Ishikawa (cell line): ENCODE measurements around the gene UVSSA.
A peak's percentile ranks its signal among the peaks of the same experiment; 100 is the strongest.

ENCODE experiments used
- CEBPB ChIP-seq: IDR thresholded peaks from 2 replicates; pipeline ENCODE4 v1.6.1; 2012
- CREB1 ChIP-seq: IDR thresholded peaks from 2 replicates; pipeline ENCODE4 v1.6.1; 2012; ENCODE audit warnings: low read depth
- EGR1 ChIP-seq: IDR thresholded peaks from 2 replicates; pipeline ENCODE4 v1.6.1; 2012
- EP300 ChIP-seq: IDR thresholded peaks from 2 replicates; pipeline ENCODE4 v1.6.1; 2012; ENCODE audit warnings: borderline replicate concordance
- FOXM1 ChIP-seq: IDR thresholded peaks from 2 replicates; pipeline ENCODE4 v1.6.1; 2012; ENCODE audit warnings: low read depth, borderline replicate concordance
- NFIC ChIP-seq: IDR thresholded peaks from 2 replicates; pipeline ENCODE4 v1.6.1; 2012
- RAD21 ChIP-seq: IDR thresholded peaks from 2 replicates; pipeline ENCODE4 v1.6.1; 2012; ENCODE audit warnings: low read depth
- TAF1 ChIP-seq: IDR thresholded peaks from 2 replicates; pipeline ENCODE4 v1.6.1; 2012; ENCODE audit warnings: low read depth, mild to moderate bottlenecking
- TCF12 ChIP-seq: IDR thresholded peaks from 2 replicates; pipeline ENCODE4 v1.6.1; 2012; ENCODE audit warnings: low read depth
- TEAD4 ChIP-seq: IDR thresholded peaks from 2 replicates; pipeline ENCODE4 v1.6.1; 2012
- YY1 ChIP-seq: IDR thresholded peaks from 2 replicates; pipeline ENCODE4 v1.6.1; 2012; ENCODE audit warnings: low read depth
- ZBTB7A ChIP-seq: IDR thresholded peaks from 2 replicates; pipeline ENCODE4 v1.6.1; 2012; ENCODE audit warnings: low read depth
- TF ChIP-seq, protein P1 (sequence below): IDR thresholded peaks from 2 replicates; pipeline ENCODE4 v1.6.1; 2012
- TF ChIP-seq, protein P2 (sequence below): IDR thresholded peaks from 2 replicates; pipeline ENCODE4 v1.6.1; 2012
- TF ChIP-seq, protein P3 (sequence below): IDR thresholded peaks from 2 replicates; pipeline ENCODE4 v1.6.1; 2012; ENCODE audit warnings: low read depth, mild to moderate bottlenecking

Gene UVSSA

DNA sequence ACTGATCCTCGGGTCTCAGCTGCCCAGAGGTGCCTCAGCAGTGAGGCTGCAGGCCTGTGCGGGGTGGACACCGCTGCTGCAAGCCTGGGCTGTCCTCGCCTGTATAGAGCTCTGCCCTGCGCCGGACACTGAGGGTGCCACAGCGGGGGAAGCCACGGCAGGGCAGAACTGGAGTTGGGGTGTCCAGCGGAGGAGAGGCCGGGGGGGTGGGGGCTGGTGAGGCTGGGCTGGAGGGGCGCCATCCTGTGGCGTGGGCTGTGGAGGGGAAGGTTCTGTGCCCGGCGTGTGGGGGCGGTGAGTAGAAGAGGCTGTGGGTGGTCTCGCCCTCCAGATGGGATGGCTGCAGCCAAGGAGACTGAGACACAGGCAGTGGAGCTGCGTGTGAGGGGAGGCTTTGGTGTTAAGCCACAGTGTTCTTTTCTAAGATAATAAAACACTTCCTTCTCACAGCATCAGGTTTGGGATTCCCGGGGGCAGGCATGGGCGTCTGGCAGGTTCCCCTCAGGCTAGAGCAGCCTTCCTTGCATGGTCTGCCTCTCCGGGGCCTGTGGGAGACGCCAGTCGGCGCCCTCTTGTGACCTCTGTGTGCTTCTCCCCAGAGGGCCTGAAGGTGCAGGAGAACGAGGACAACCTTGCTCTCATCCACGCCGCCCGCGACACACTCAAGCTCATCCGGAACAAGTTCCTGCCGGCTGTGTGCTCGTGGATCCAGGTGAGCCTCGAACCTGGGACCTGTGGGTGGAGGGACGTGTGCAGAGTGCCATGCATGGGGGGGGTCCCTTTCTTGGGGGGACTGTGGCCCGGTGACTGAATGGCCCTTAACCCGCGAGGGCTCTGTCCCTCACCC lies 7.4 kb downstream of the UVSSA start:
- TF ChIP-seq YY1 (no peak), CREB1 (no peak), TEAD4 (no peak), TCF12 (no peak), EP300 (no peak), NFIC (no peak), ZBTB7A (no peak), RAD21 (no peak), CEBPB (no peak), EGR1 (no peak), TAF1 (no peak)
- TF ChIP-seq, protein P1, sequence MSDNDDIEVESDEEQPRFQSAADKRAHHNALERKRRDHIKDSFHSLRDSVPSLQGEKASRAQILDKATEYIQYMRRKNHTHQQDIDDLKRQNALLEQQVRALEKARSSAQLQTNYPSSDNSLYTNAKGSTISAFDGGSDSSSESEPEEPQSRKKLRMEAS = no peak
- TF ChIP-seq, protein P2, sequence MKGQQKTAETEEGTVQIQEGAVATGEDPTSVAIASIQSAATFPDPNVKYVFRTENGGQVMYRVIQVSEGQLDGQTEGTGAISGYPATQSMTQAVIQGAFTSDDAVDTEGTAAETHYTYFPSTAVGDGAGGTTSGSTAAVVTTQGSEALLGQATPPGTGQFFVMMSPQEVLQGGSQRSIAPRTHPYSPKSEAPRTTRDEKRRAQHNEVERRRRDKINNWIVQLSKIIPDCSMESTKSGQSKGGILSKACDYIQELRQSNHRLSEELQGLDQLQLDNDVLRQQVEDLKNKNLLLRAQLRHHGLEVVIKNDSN = no peak

DNA sequence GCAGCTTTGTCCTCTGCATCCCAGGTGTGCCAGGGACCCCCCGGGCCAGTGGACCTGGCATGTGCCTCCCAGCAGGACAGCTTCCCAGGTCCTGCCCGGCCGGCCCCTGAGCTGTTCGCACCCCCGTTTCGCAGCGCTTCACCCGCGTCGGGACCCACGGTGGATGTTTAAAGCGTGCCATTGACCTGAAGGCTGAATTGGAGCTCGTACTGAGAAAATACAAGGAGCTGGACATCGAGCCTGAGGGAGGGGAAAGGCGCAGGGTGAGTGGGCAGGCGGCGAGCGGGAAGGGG lies 7.9 kb downstream of the UVSSA start:
- TF ChIP-seq EGR1 (no peak), TCF12 (no peak), YY1 (no peak), TEAD4 (no peak), RAD21 (no peak), EP300 (no peak), CEBPB (no peak), NFIC (no peak), FOXM1 (no peak), CREB1 (no peak), ZBTB7A (no peak), TAF1 (no peak)
- TF ChIP-seq, protein P2 = no peak
- TF ChIP-seq, protein P1 = no peak
- TF ChIP-seq, protein P3, sequence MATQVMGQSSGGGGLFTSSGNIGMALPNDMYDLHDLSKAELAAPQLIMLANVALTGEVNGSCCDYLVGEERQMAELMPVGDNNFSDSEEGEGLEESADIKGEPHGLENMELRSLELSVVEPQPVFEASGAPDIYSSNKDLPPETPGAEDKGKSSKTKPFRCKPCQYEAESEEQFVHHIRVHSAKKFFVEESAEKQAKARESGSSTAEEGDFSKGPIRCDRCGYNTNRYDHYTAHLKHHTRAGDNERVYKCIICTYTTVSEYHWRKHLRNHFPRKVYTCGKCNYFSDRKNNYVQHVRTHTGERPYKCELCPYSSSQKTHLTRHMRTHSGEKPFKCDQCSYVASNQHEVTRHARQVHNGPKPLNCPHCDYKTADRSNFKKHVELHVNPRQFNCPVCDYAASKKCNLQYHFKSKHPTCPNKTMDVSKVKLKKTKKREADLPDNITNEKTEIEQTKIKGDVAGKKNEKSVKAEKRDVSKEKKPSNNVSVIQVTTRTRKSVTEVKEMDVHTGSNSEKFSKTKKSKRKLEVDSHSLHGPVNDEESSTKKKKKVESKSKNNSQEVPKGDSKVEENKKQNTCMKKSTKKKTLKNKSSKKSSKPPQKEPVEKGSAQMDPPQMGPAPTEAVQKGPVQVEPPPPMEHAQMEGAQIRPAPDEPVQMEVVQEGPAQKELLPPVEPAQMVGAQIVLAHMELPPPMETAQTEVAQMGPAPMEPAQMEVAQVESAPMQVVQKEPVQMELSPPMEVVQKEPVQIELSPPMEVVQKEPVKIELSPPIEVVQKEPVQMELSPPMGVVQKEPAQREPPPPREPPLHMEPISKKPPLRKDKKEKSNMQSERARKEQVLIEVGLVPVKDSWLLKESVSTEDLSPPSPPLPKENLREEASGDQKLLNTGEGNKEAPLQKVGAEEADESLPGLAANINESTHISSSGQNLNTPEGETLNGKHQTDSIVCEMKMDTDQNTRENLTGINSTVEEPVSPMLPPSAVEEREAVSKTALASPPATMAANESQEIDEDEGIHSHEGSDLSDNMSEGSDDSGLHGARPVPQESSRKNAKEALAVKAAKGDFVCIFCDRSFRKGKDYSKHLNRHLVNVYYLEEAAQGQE = no peak

DNA sequence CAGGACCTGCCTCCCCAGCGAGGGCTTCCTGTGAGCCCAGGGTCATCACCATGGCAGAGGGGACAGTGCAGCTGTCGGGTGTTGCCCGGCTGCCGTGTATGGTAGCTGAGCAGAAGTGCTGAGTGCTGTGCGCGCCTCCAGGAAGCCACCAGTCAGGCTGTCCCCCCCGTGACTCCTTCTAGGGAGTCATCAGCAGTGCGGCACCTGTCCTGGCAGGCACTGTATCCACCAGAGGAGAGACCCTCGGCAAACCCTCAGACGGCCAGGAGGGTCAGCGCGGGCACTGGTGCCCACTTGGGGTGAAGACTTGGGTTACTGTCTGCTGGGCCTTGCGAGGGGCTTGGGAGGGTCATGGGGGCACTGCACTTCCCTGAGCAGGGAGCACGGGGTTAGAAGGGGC lies 8.4 kb downstream of the UVSSA start:
- TF ChIP-seq, protein P1 = no peak
- no peak for TF ChIP-seq ZBTB7A
- no peak for TF ChIP-seq CREB1
- no peak for TF ChIP-seq TCF12
- no peak for TF ChIP-seq EP300
- no peak for TF ChIP-seq CEBPB
- TF ChIP-seq EGR1 = no peak
- no peak for TF ChIP-seq RAD21
- no peak for TF ChIP-seq NFIC
- TF ChIP-seq, protein P3 = no peak
- TF ChIP-seq, protein P2 = no peak
- no peak for TF ChIP-seq YY1
- TF ChIP-seq TEAD4 = no peak
- no peak for TF ChIP-seq TAF1
- no peak for TF ChIP-seq FOXM1

DNA sequence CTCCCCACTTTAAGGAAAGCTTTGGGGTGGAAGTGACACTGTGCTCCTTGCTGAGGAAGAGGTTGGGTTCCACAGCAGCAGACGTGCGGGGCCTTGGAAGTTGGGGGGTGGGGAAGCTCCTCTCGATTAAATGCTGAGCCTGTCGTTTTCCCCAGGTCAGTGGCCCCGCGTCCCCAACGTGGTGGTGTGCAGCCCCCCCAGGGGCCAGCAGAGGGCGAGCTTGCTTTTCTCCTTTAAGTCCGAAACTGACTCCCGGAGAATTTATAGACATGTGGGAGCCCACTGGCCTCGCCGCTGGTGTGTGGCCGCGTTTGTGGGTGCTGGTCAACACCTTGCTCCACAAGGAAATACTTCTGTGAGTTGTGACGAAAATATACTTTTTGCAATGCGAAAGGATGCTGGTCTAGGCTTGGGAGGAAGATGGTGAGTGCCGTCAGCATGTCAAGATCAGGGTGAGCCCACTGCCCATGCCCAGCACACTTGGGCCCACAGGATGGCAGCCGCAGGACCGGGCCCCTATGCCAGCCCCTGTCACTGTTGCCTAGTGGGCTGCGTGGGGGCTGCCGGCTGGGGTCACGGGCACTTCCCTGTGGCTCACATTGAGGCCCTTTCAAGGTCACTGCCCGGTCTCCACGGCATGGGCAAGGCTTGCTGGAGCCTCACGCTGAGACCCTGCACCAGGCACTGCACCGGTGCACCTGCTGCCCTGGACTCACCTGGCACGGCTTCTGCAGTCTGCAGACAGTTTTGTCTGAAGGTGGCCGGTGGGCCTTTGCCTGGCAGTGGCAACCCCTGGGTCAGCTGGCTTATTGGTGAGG lies 9.4 kb downstream of the UVSSA start:
- TF ChIP-seq EGR1 (no peak), RAD21 (peak; percentile 59), CREB1 (no peak), NFIC (no peak)
